HCT116 (cell line): ENCODE data around the gene RIMKLA.

ENCODE experiments used
- CTCF ChIP-seq, 3 experiments: fragments of 200-600 bp in 1 of 3; sonication (generic) in 1 of 3; IDR thresholded peaks in 2 of 3; conservative IDR thresholded peaks in 1 of 3; 2 replicates each; pipeline ENCODE4 v1.5.1; 2012 to 2017; ENCODE audit warnings: low read depth in 2 of 3, low read length in 2 of 3, antibody characterized with exemption in 1 of 3, borderline replicate concordance in 1 of 3, control low read depth in 1 of 3, mild to moderate bottlenecking in 1 of 3, mixed read lengths in 1 of 3, mixed run types in 1 of 3, moderate library complexity in 1 of 3; ENCODE audit not compliant: insufficient read depth in 1 of 3
- EZH2 ChIP-seq: fragments of 200-600 bp; sonication (generic); IDR thresholded peaks from 2 replicates; pipeline ENCODE4 v1.6.1; 2017; ENCODE audit warnings: antibody characterized with exemption, mixed run types
- JUND ChIP-seq: IDR thresholded peaks from 2 replicates; pipeline ENCODE4 v1.6.1; 2012
- POLR2A ChIP-seq: IDR thresholded peaks from 2 replicates; pipeline ENCODE4 v1.7.0; 2011; ENCODE audit warnings: borderline replicate concordance; ENCODE audit not compliant: insufficient read depth, insufficient read length; ENCODE audit errors: extremely low read depth
- SIN3A ChIP-seq: IDR thresholded peaks from 2 replicates; pipeline ENCODE4 v1.6.1; 2012; ENCODE audit warnings: low read depth
- YY1 ChIP-seq: IDR thresholded peaks from 2 replicates; pipeline ENCODE4 v1.6.1; 2011; ENCODE audit warnings: low read length, low read depth, moderate library complexity, mild to moderate bottlenecking; ENCODE audit not compliant: insufficient replicate concordance; ENCODE audit errors: extremely low read depth
- ZNF274 ChIP-seq: fragments of 200-500 bp; sonication (Bioruptor generic); IDR thresholded peaks from 2 replicates; pipeline ENCODE4 v1.6.1; 2014; ENCODE audit warnings: mild to moderate bottlenecking, low read depth, low read length, inconsistent platforms

GRCh38 chr1:42359466-42359865 is 21.1 kb upstream of the RIMKLA start:
- TF ChIP-seq CTCF (IDR thresholded peaks at IDR 0.05 in 2 of 3, conservative IDR thresholded peaks at IDR 0.05 in 1 of 3; ENCODE audit: borderline replicate concordance in 1 of 3, insufficient read depth in 1 of 3, low read depth in 2 of 3, low read length in 2 of 3) (no peak), JUND (no peak), ZNF274 (no peak), SIN3A (no peak), POLR2A (no peak), YY1 (no peak), EZH2 (no peak)
